HepG2 (cell line): ENCODE data around the gene RASA2. TPM values are rescaled to one million over a fixed set of nuclear protein-coding genes. Genes with fewer than 3 reads are reported as not detected.

Experiments
- ATAC-seq: fragments of 200-7000 bp; cut with Tn5 transposase; 3 replicates; pipeline ENCODE4 v1.9.1; 2020; ENCODE audit warnings: mild to moderate bottlenecking, moderate library complexity
- BruUV-seq: library from RNA; stranded (reverse); fragments of 400-500 nt; replicated peaks from 2 replicates; lab custom pipeline; 2021; lab: Mats Ljungman, UMichigan
- CTCF ChIA-PET: fragments of 300-600 bp; formaldehyde crosslinking; extraction: SDS; loops from one replicate; lab custom pipeline; 2021; ENCODE audit warnings: low total read pairs, inconsistent platforms, low intra/inter-chr PET ratio; lab: Yijun Ruan, JAX
- POLR2A ChIA-PET: fragments of 350-600 bp; sonication (Branson Sonifier 250); formaldehyde crosslinking; loops from one replicate; lab custom pipeline; 2020; ENCODE audit warnings: antibody characterized with exemption, inconsistent platforms; lab: Yijun Ruan, JAX
- DNase-seq: peaks from one replicate; pipeline ENCODE4 v3.0.0-alpha.2; 2015; ENCODE audit warnings: low spot score
- FAIRE-seq: peaks from 3 replicates; lab custom pipeline; 2011; peaks lifted over from hg19 to GRCh38; lab: Jason Lieb, UNC
- H2AFZ ChIP-seq: one replicate; pipeline ENCODE4 v1.6.1; 2011; ENCODE audit warnings: low read length, inconsistent platforms
- H3K27ac ChIP-seq: fragments of 300-600 bp; 3 replicates; pipeline ENCODE4 v1.8.0; 2011; ENCODE audit warnings: mixed run types, mild to moderate bottlenecking, mixed read lengths, low read length, inconsistent platforms; ENCODE audit not compliant: insufficient read depth; ENCODE audit errors: extremely low read length
- H3K27me3 ChIP-seq, 2 experiments: fragments of 200-600 bp in 1 of 2; 2 replicates in 1 of 2; 3 replicates in 1 of 2; pipeline versions ENCODE4 v1.6.0 to v1.8.0; 2011; ENCODE audit warnings: low read length in 2 of 2, mild to moderate bottlenecking in 2 of 2, moderate library complexity in 2 of 2, inconsistent platforms in 1 of 2; ENCODE audit not compliant: insufficient read depth in 2 of 2, control insufficient read depth in 1 of 2
- H3K36me3 ChIP-seq, 2 experiments: fragments of 200-600 bp in 1 of 2; replicated peaks in 1 of 2; 2 replicates in 1 of 2; 3 replicates in 1 of 2; pipeline versions ENCODE4 v1.5.1 to v1.8.0; 2011; ENCODE audit warnings: low read length in 2 of 2, inconsistent platforms in 1 of 2; ENCODE audit not compliant: insufficient read depth in 2 of 2, control insufficient read depth in 1 of 2
- H3K4me1 ChIP-seq: 2 replicates; pipeline ENCODE4 v1.5.1; 2012; ENCODE audit warnings: low read length, inconsistent platforms; ENCODE audit not compliant: insufficient read depth
- H3K4me2 ChIP-seq: 2 replicates; pipeline ENCODE4 v1.6.0; 2011; ENCODE audit warnings: low read depth, low read length, inconsistent platforms
- H3K4me3 ChIP-seq, 3 experiments: fragments of 200-600 bp in 1 of 3; sonication (generic), shearing (Covaris generic) in 1 of 3; replicated peaks in 1 of 3; 2 replicates each; pipeline ENCODE4 v1.5.1; 2011 to 2016; ENCODE audit warnings: low read length in 3 of 3, inconsistent platforms in 2 of 3, low read depth in 2 of 3, mild to moderate bottlenecking in 2 of 3, control low read depth in 1 of 3, mixed read lengths in 1 of 3; ENCODE audit not compliant: insufficient read depth in 1 of 3
- H3K79me2 ChIP-seq: one replicate; pipeline ENCODE4 v1.6.1; 2011; ENCODE audit warnings: low read length, inconsistent platforms; ENCODE audit not compliant: insufficient read depth
- H3K9ac ChIP-seq: 2 replicates; pipeline ENCODE4 v1.6.0; 2011; ENCODE audit warnings: mild to moderate bottlenecking, low read depth, low read length, inconsistent platforms; ENCODE audit not compliant: insufficient read depth
- H3K9me3 ChIP-seq: 2 replicates; pipeline ENCODE4 v1.5.1; 2012; ENCODE audit warnings: mild to moderate bottlenecking, low read length
- H4K20me1 ChIP-seq: 2 replicates; pipeline ENCODE4 v1.6.0; 2011; ENCODE audit warnings: inconsistent platforms, mild to moderate bottlenecking, low read length, moderate library complexity; ENCODE audit not compliant: insufficient read depth
- CENPBD1 ChIP-seq: sonication (generic); formaldehyde crosslinking; IDR thresholded peaks from 2 replicates; pipeline ENCODE4 v1.8.0; 2022; ENCODE audit warnings: missing genetic modification reagents, low read depth, mild to moderate bottlenecking, borderline replicate concordance
- FOXA1 ChIP-seq, 2 experiments: fragments of 450-650 bp in 1 of 2; sonication (generic) in 1 of 2; formaldehyde crosslinking in 1 of 2; IDR thresholded peaks; 2 replicates each; pipeline versions ENCODE4 v1.4.0 to v1.6.1; 2016 to 2020; ENCODE audit warnings: missing genetic modification reagents in 1 of 2
- FOXP1 ChIP-seq, 2 experiments: fragments of 450-650 bp in 1 of 2; IDR thresholded peaks; 2 replicates each; pipeline ENCODE4 v1.6.1; 2017 to 2018; ENCODE audit warnings: antibody characterized with exemption in 1 of 2
- HES4 ChIP-seq: sonication (generic); formaldehyde crosslinking; IDR thresholded peaks from 2 replicates; pipeline ENCODE4 v1.9.0; 2021; ENCODE audit warnings: mild to moderate bottlenecking, missing genetic modification reagents, borderline replicate concordance
- HMGA1 ChIP-seq: sonication (generic); formaldehyde crosslinking; conservative IDR thresholded peaks from 2 replicates; pipeline ENCODE4 v1.4.0; 2020; ENCODE audit warnings: missing genetic modification reagents
- IRF2 ChIP-seq: IDR thresholded peaks from 2 replicates; pipeline ENCODE4 v1.6.1; 2018; ENCODE audit warnings: missing genetic modification reagents, missing compliant biosample characterization
- MAFF ChIP-seq: IDR thresholded peaks from 2 replicates; pipeline ENCODE4 v1.6.1; 2011; ENCODE audit warnings: low read depth, low read length, improper control_type of control experiment
- MAFK ChIP-seq, 2 experiments: IDR thresholded peaks in 1 of 2; conservative IDR thresholded peaks in 1 of 2; 2 replicates each; pipeline ENCODE4 v1.6.1; 2011; ENCODE audit warnings: improper control_type of control experiment in 2 of 2, low read length in 2 of 2
- MYNN ChIP-seq: sonication (generic); formaldehyde crosslinking; IDR thresholded peaks from 2 replicates; pipeline ENCODE4 v1.4.0; 2020; ENCODE audit warnings: mild to moderate bottlenecking, low read depth, missing genetic modification reagents
- SALL2 ChIP-seq: sonication (generic); formaldehyde crosslinking; IDR thresholded peaks from 2 replicates; pipeline ENCODE4 v1.8.1; 2023; ENCODE audit warnings: mild to moderate bottlenecking, missing genetic modification reagents, inconsistent platforms
- SETDB1 ChIP-seq: sonication (generic); formaldehyde crosslinking; IDR thresholded peaks from 2 replicates; pipeline ENCODE4 v1.5.1; 2020; ENCODE audit warnings: missing genetic modification reagents, mild to moderate bottlenecking, borderline replicate concordance
- SKIL ChIP-seq: sonication (generic); formaldehyde crosslinking; IDR thresholded peaks from 2 replicates; pipeline ENCODE4 v1.8.0; 2022; ENCODE audit warnings: missing genetic modification reagents, mild to moderate bottlenecking, moderate library complexity, borderline replicate concordance
- ZBTB7B ChIP-seq: sonication (generic); formaldehyde crosslinking; IDR thresholded peaks from 2 replicates; pipeline ENCODE4 v1.4.0; 2020; ENCODE audit warnings: missing genetic modification reagents
- ZFP91 ChIP-seq: sonication (generic); formaldehyde crosslinking; IDR thresholded peaks from 2 replicates; pipeline ENCODE4 v1.9.0; 2022; ENCODE audit warnings: missing genetic modification reagents, mild to moderate bottlenecking, borderline replicate concordance
- ZFX ChIP-seq: sonication (generic); formaldehyde crosslinking; IDR thresholded peaks from 2 replicates; pipeline ENCODE4 v1.4.0; 2020; ENCODE audit warnings: mild to moderate bottlenecking, low read depth, missing genetic modification reagents, moderate library complexity
- ZNF468 ChIP-seq: sonication (generic); formaldehyde crosslinking; IDR thresholded peaks from 2 replicates; pipeline ENCODE4 v1.8.0; 2022; ENCODE audit warnings: mild to moderate bottlenecking, moderate library complexity, missing genetic modification reagents
- ZNF552 ChIP-seq: sonication (generic); formaldehyde crosslinking; IDR thresholded peaks from 2 replicates; pipeline ENCODE4 v1.9.0; 2022; ENCODE audit warnings: missing genetic modification reagents, mild to moderate bottlenecking, borderline replicate concordance
- in situ Hi-C: cut with HindIII; loops from 2 replicates; pipeline ENCODE4 v1.10.0; 2017; ENCODE audit warnings: low pct_unique_long_range_greater_than_20kb; ENCODE audit not compliant: extremely low pct_ligation_motif_present
- intact Hi-C: fragments of 100-400 bp; cut with micrococcal nuclease; formaldehyde crosslinking; loops from one replicate; pipeline ENCODE4 v1.10.0; 2022; ENCODE audit not compliant: unreplicated experiment
- polyA plus RNA-seq, 8 experiments: library from polyadenylated mRNA; depleted of rRNA in 3 of 8; stranded (reverse) in 7 of 8; unstranded in 1 of 8; fragments of >200 nt; fragmentation: Illumina TruSeq in 4 of 8; extraction: Trizol in 4 of 8; gene quantifications; 2 replicates each; pipeline versions ENCODE4 v1.2.1 to v1.2.3, GENCODE V29; 2011 to 2016; ENCODE audit warnings: low read depth in 4 of 8, missing spikeins in 1 of 8, mixed read lengths in 1 of 8; ENCODE audit not compliant: insufficient read depth in 1 of 8
- total RNA-seq, 5 experiments: library from RNA; depleted of rRNA; stranded (reverse); fragments of >200 nt; fragmentation: Illumina TruSeq; extraction: Trizol; gene quantifications; 2 replicates each; pipeline ENCODE4 v1.2.3, GENCODE V29; 2016; ENCODE audit warnings: low read depth in 1 of 5
- TF ChIP-seq, protein P1 (sequence below): sonication (generic); formaldehyde crosslinking; IDR thresholded peaks from 2 replicates; pipeline ENCODE4 v1.4.0; 2020; ENCODE audit warnings: low read depth, mild to moderate bottlenecking, missing genetic modification reagents

Gene RASA2
- total and polyA plus RNA-seq, 2 of the 13 experiments (the other 11 are each of a cell fraction or from before 2014, with no cell fraction given): 5.4 to 8.5 TPM

GRCh38 chr3:141519587-141519986 lies 32.8 kb downstream of the RASA2 start (continued):
- TF ChIP-seq ZFX (CRISPR knock-in tag): no peak
- TF ChIP-seq HMGA1: no peak

GRCh38 chr3:141521781-141522180 lies 35.0 kb downstream of the RASA2 start:
- no peak overlapping the region for H3K4me3 ChIP-seq
- no peaks in the 10 kb centered on the region for H4K20me1 ChIP-seq
- no peaks in the 10 kb centered on the region for H3K27me3 ChIP-seq
- no peak overlapping the region for H2AFZ ChIP-seq
- ATAC-seq (no peak), DNase-seq (no peak), FAIRE-seq (no peak)
- no peak overlapping the region for H3K27ac ChIP-seq
- no peak overlapping the region for H3K4me2 ChIP-seq
- peaks cover 2 to 30% of the 10 kb centered on the region in 2 experiments; a peak in 4 of 5 replicates for H3K36me3 ChIP-seq
- intact Hi-C loops (no loop called here), in situ Hi-C loops (no loop called here)
- no TSS peak for BruUV-seq
- no peaks in the 10 kb centered on the region for H3K79me2 ChIP-seq
- no peaks in the 10 kb centered on the region for H3K4me1 ChIP-seq
- ChIA-PET CTCF (no interaction called here), POLR2A (no interaction called here)
- no peak overlapping the region for H3K9ac ChIP-seq
- no peaks in the 10 kb centered on the region for H3K9me3 ChIP-seq
- TF ChIP-seq ZBTB7B (CRISPR knock-in tag) (no peak), MYNN (CRISPR knock-in tag) (no peak), IRF2 (CRISPR knock-in tag) (no peak), ZNF552 (CRISPR knock-in tag) (no peak), SETDB1 (CRISPR knock-in tag) (no peak), MAFF (peak; percentile 52), ZNF468 (no peak), HES4 (no peak), ZFP91 (CRISPR knock-in tag) (no peak), FOXP1 (IDR thresholded peaks at IDR 0.05) (no peak), FOXP1 (CRISPR knock-in tag; IDR thresholded peaks at IDR 0.05) (no peak), SALL2 (CRISPR knock-in tag) (no peak), FOXA1 (IDR thresholded peaks at IDR 0.05) (no peak), FOXA1 (CRISPR knock-in tag; IDR thresholded peaks at IDR 0.05) (no peak), SKIL (no peak), CENPBD1 (no peak), MAFK (conservative IDR thresholded peaks at IDR 0.05 in 1 of 2, IDR thresholded peaks at IDR 0.05 in 1 of 2; ENCODE audit: low read length in 2 of 2) (peak; percentile 43 to 79; a peak in 3 of 4 replicates)
- TF ChIP-seq, protein P1, sequence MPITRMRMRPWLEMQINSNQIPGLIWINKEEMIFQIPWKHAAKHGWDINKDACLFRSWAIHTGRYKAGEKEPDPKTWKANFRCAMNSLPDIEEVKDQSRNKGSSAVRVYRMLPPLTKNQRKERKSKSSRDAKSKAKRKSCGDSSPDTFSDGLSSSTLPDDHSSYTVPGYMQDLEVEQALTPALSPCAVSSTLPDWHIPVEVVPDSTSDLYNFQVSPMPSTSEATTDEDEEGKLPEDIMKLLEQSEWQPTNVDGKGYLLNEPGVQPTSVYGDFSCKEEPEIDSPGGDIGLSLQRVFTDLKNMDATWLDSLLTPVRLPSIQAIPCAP (CRISPR knock-in tag): no peak
